Bronchial epithelial cell (primary cell): ENCODE data around the gene SRXN1. TPM values are rescaled to one million over a fixed set of nuclear protein-coding genes. Genes with fewer than 3 reads are reported as not detected.
A peak's percentile ranks its signal among the peaks of the same experiment; 100 is the strongest.

Source experiments
- DNase-seq: peaks from one replicate; pipeline ENCODE4 v3.0.0-alpha.2; 2010; ENCODE audit warnings: low read depth
- FAIRE-seq: peaks from 2 replicates; lab custom pipeline; 2011; peaks lifted over from hg19 to GRCh38; lab: Jason Lieb, UNC
- H3K27me3 ChIP-seq: 2 replicates; pipeline ENCODE4 v1.5.1; 2011; ENCODE audit warnings: low read length; ENCODE audit not compliant: control insufficient read depth, insufficient read depth
- H3K36me3 ChIP-seq: 2 replicates; pipeline ENCODE4 v1.5.1; 2011; ENCODE audit warnings: low read length; ENCODE audit not compliant: control insufficient read depth, insufficient read depth
- H3K4me3 ChIP-seq: 2 replicates; pipeline ENCODE4 v1.5.1; 2011; ENCODE audit warnings: mild to moderate bottlenecking, low read depth, low read length, control low read depth
- CTCF ChIP-seq: IDR thresholded peaks from 2 replicates; pipeline ENCODE4 v1.5.1; 2011; ENCODE audit warnings: mild to moderate bottlenecking, moderate library complexity, low read length, control low read depth, inconsistent platforms; ENCODE audit not compliant: insufficient read depth, severe bottlenecking
- total RNA-seq: library from RNA; depleted of rRNA; stranded (reverse); fragments of >200 nt; gene quantifications from 2 replicates; pipeline ENCODE4 v1.2.1, GENCODE V29; 2014

The SRXN1 gene
- total RNA-seq, 1 donor from 2014 or later = 146 TPM

DNA sequence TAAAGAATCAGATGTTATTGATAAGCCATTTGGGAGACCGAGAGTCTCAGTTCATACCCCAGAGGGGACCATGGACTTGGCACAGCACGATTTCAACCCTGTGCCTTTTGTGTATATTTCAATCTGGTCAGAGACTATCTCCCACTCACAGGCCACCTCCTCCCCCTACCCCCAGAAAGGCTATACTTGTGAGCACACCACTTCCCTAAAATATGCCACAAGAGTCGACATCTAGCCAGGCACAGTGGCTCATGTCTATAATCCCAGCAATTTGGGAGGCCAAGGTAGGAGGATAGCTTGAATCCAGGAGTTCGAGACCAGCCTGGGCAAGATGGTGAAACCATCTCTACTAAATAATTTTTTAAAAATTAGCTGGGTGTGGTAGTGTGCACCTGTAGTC, 29.3 kb downstream of the SRXN1 start:
- Histone ChIP-seq H3K36me3 (no peaks in the 10 kb centered on the region), H3K27me3 (peaks cover 5% of the 10 kb centered on the region), H3K4me3 (no peak overlapping the region)
- FAIRE-seq = no peak
- TF ChIP-seq CTCF = no peak
- DNase-seq = no peak

GRCh38 chr20:623021-623420, 30.0 kb downstream of the SRXN1 start:
- DNase-seq (no peak), FAIRE-seq (no peak)
- H3K36me3 ChIP-seq = no peaks in the 10 kb centered on the region
- H3K27me3 ChIP-seq = peaks cover 5% of the 10 kb centered on the region
- H3K4me3 ChIP-seq = no peak overlapping the region
- no peak for TF ChIP-seq CTCF

DNA sequence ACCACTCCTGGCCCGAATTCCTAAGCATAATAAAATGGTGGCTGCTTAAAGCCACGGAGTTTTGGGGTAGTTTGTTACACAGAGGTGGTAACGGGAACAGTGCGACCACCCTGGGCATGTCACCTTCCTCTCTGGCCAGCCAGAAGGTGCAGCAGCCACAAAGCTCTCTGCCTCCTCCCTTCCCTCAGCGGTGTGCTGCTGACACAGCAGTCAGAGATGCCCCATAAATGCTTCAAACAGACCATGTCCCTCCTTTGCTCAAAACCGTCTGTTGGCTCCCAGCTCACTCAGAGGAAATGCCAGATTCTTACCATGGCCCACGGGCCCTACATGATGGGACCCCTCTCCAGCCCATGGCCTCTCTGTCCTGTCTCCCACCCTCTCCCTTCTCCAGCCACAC, 30.8 kb downstream of the SRXN1 start:
- DNase-seq (no peak), FAIRE-seq (no peak)
- Histone ChIP-seq H3K4me3 (no peak overlapping the region), H3K36me3 (no peaks in the 10 kb centered on the region), H3K27me3 (peaks cover 5% of the 10 kb centered on the region)
- no peak for TF ChIP-seq CTCF

- TF ChIP-seq CTCF = no peak
- H3K4me3 ChIP-seq = no peak overlapping the region
- DNase-seq (peak; percentile 10), FAIRE-seq (no peak)
- H3K27me3 ChIP-seq = peaks cover 5% of the 10 kb centered on the region
- no peaks in the 10 kb centered on the region for H3K36me3 ChIP-seq
Observed at GRCh38 chr20:621125-621756, 31.8 kb downstream of the SRXN1 start.

- peaks cover 5% of the 10 kb centered on the region for H3K27me3 ChIP-seq
- no peak overlapping the region for H3K4me3 ChIP-seq
- H3K36me3 ChIP-seq = no peaks in the 10 kb centered on the region
- DNase-seq (no peak), FAIRE-seq (no peak)
- TF ChIP-seq CTCF = no peak
Observed at GRCh38 chr20:620246-620645, 32.8 kb downstream of the SRXN1 start.

DNA sequence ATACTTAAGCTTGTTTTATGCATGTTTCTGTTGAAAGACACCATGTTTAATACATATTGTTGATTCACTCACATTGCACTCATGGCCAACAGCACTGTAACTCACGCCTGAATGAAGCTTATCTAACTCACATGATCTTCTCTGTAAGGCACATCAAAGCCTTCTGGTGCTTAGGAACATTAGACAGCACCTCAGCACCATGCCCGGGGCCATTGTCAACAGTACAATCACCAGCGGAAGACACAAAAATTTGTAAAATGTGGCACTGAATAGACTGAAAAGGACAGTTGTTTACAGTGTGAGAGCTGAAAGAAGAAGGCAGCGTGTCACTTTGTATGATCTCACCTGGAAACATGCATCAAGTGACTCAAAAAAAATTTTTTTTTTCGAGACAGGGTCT, 34.0 kb downstream of the SRXN1 start:
- FAIRE-seq (no peak), DNase-seq (no peak)
- Histone ChIP-seq H3K36me3 (no peaks in the 10 kb centered on the region), H3K4me3 (no peak overlapping the region), H3K27me3 (peaks cover 4% of the 10 kb centered on the region)
- no peak for TF ChIP-seq CTCF
